Measurements from ENCODE around the gene CIAO2A.
"Not testable (repeated sequence)": the region's sequence is repeated elsewhere in the genome, so short reads cannot be mapped to it uniquely, and the experiment has no call there.

The CIAO2A gene

DNA sequence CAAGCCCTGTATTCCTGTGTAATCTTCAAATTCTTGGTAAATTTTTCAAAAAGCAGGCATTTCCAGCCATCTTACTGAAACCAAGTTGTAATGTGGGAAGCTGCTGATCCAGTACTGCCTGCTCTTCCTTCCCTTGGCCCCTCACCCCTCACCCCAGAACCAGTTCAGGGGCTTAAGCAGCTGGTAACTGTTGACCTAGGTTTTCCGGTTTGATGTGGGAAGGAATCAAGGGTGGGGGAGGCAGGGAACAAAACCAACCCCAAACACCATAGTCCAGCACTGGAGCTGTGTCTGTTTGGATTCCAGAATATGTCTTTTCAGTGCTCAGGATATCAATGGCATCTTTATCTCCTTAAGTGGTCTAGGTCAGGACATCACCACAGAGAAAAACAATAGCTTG lies 28.8 kb upstream of the CIAO2A start:
- TF ChIP-seq, protein P1, sequence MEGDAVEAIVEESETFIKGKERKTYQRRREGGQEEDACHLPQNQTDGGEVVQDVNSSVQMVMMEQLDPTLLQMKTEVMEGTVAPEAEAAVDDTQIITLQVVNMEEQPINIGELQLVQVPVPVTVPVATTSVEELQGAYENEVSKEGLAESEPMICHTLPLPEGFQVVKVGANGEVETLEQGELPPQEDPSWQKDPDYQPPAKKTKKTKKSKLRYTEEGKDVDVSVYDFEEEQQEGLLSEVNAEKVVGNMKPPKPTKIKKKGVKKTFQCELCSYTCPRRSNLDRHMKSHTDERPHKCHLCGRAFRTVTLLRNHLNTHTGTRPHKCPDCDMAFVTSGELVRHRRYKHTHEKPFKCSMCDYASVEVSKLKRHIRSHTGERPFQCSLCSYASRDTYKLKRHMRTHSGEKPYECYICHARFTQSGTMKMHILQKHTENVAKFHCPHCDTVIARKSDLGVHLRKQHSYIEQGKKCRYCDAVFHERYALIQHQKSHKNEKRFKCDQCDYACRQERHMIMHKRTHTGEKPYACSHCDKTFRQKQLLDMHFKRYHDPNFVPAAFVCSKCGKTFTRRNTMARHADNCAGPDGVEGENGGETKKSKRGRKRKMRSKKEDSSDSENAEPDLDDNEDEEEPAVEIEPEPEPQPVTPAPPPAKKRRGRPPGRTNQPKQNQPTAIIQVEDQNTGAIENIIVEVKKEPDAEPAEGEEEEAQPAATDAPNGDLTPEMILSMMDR (conservative IDR thresholded peaks at IDR 0.05), result no peak
- H3K27ac ChIP-seq, result no peak overlapping the region

DNA sequence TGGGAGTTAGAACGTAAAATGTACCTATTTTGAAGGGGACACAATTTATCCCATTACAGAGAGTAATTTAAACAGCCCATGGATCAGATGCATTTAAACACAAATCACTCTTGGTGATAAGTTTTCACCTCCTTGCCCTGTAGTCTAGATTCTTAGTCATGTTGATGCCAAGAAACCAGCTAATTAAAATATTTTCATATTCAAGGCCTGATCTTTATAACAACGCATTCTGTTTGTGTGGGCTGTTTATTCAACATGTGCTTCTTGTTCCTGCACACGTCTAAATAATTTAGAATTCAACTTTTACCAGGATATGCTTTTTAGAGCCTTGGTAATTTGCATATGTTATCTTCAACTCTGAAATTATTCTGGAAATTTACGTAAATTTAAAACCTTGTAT lies 28.0 kb upstream of the CIAO2A start:
- TF ChIP-seq, protein P1 (conservative IDR thresholded peaks at IDR 0.05), result no peak
- H3K27ac ChIP-seq, result no peak overlapping the region

GRCh38 chr15:64120322-64120721 lies 26.7 kb upstream of the CIAO2A start:
- not testable (repeated sequence) for H3K27ac ChIP-seq

DNA sequence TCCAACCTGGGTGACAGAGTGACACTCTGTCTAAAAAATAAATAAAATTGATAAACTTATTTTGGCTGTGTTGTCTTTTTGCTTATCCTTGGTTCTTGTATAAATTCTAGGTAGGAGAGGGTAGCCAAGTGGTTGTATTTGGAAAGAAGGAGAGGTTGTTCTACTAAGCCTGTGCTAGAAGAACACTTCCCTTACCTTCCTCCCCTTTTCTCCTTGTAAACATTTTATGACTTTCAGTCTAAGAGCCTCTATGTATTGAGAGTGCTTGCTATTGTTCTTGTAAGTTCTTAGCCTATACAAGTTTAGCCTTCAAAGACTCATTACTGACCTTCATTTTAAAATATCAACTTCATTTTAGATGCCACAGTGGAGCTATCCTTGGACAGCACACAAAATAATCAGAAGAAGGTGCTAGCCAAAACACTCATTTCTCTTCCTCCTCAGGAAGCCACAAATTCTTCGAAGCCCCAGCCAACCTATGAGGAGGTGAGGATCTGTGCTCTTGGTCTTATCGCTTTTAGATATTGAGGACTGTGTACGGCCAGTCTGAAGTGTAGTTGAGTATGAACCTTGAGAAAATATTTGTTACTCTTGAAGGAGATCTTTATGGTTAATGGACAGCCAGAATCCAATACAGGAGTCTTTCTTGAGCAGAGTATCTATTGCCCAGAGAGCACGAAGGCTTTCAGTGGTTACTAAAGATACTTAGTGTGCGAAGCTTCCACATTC lies 24.3 kb upstream of the CIAO2A start:
- TF ChIP-seq, protein P1 (conservative IDR thresholded peaks at IDR 0.05), result no peak
- no peak overlapping the region for H3K27ac ChIP-seq

DNA sequence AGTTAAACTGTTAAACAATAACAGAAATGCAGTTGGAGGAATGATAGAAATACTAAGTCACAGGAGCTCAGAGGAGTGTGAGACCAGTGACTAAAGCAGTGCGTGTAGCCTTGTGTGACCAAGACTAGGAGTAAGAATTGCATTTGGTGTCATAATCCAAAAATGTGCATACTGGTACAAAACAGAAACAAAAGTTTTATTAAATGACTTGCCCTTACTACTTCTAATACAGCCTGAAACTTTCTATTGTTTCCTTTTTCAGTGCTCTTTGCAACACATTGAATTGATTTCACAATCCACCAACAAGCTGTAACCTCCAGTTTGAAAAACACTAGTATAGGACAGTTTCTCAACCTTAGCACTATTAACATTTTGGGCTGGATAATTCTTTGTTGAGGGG lies 19.3 kb upstream of the CIAO2A start:
- TF ChIP-seq, protein P1 (conservative IDR thresholded peaks at IDR 0.05), result no peak
- H3K27ac ChIP-seq, result no peak overlapping the region

DNA sequence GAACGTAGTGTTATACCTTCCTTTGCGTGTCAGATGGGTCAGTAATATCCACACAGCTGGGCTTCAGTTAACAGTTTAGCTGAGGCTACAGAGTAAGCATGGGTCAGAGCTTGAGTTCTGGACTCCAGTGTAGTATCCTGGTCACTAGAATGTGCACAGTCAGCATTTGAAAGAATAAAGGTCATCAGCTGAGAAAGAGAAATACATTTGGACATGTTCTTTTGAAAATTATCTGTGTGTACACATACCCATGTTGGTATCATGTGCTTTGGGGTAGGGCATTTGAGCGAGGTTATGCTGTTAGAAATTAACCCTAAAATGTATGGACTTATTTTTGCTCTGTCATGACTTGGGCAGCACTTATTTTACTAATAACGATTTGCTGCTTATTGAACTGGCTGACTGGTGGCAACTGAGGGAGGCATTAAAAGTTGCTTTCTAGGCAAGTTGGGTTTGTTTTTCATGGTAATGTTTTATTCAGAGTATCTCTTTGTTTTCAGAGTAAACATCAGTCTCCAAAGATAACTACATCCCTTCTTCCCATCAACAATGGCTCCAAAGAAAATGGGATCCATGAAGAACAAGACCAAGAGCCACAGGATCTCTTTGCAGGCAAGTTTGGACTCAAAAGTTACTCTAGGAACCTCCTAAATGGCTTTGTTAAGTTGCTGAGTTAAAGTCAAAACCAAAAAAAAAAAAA lies 18.6 kb upstream of the CIAO2A start:
- TF ChIP-seq, protein P1 (conservative IDR thresholded peaks at IDR 0.05), result no peak
- no peak overlapping the region for H3K27ac ChIP-seq

- H3K27ac ChIP-seq, result no peak overlapping the region
- TF ChIP-seq, protein P1 (conservative IDR thresholded peaks at IDR 0.05), result no peak
Observed at GRCh38 chr15:64111679-64112050, 18.0 kb upstream of the CIAO2A start.

All from VCaP (cell line).